GM19468 (cell line): ENCODE measurements around the gene MCC.

Experiments used
- ATAC-seq: cut with Tn5 transposase; IDR thresholded peaks from one replicate; pipeline ENCODE4 v1.9.1; 2021; ENCODE audit warnings: mild to moderate bottlenecking, moderate library complexity, moderate number of reproducible peaks; ENCODE audit not compliant: unreplicated experiment; ENCODE audit errors: extremely low read depth

Gene MCC

GRCh38 chr5:113378081-113378480, 110.2 kb downstream of the MCC start:
- ATAC-seq = no peak

GRCh38 chr5:113376640-113377039, 111.6 kb downstream of the MCC start:
- no peak for ATAC-seq

- no peak for ATAC-seq
Measured at GRCh38 chr5:113375480-113376060, 112.7 kb downstream of the MCC start.

GRCh38 chr5:113373426-113373825, 114.8 kb downstream of the MCC start:
- ATAC-seq = no peak

GRCh38 chr5:113371721-113372196, 116.5 kb downstream of the MCC start:
- ATAC-seq = no peak

- ATAC-seq = no peak
Measured at GRCh38 chr5:113367586-113367985, 120.7 kb downstream of the MCC start.

- ATAC-seq = no peak
Measured at GRCh38 chr5:113364466-113364865, 123.8 kb downstream of the MCC start.

- ATAC-seq = no peak
Measured at GRCh38 chr5:113361701-113362100, 126.6 kb downstream of the MCC start.

GRCh38 chr5:113359419-113359818, 128.8 kb downstream of the MCC start:
- ATAC-seq = no peak

- ATAC-seq = no peak
Measured at GRCh38 chr5:113358696-113359095, 129.6 kb downstream of the MCC start.

- no peak for ATAC-seq
Measured at GRCh38 chr5:113357696-113358476, 130.4 kb downstream of the MCC start.

- ATAC-seq = no peak
Measured at GRCh38 chr5:113356487-113356886, 131.8 kb downstream of the MCC start.

- no peak for ATAC-seq
Measured at GRCh38 chr5:113354055-113354454, 134.2 kb downstream of the MCC start.

GRCh38 chr5:113347572-113347971, 140.7 kb downstream of the MCC start:
- no peak for ATAC-seq

GRCh38 chr5:113344973-113345940, 143.0 kb downstream of the MCC start:
- no peak for ATAC-seq

- no peak for ATAC-seq
Measured at GRCh38 chr5:113343343-113343742, 144.9 kb downstream of the MCC start.

- no peak for ATAC-seq
Measured at GRCh38 chr5:113340537-113340936, 147.7 kb downstream of the MCC start.

GRCh38 chr5:113338628-113339027, 149.6 kb downstream of the MCC start:
- no peak for ATAC-seq

- no peak for ATAC-seq
Measured at GRCh38 chr5:113337515-113338415, 150.5 kb downstream of the MCC start.

- no peak for ATAC-seq
Measured at GRCh38 chr5:113336975-113337374, 151.3 kb downstream of the MCC start.
